ENCODE data around the gene TBC1D24.
A peak's percentile ranks its signal among the peaks of the same experiment; 100 is the strongest.
"Not testable (repeated sequence)": the region's sequence is repeated elsewhere in the genome, so short reads cannot be mapped to it uniquely, and the experiment has no call there.

The TBC1D24 gene

GRCh38 chr16:2429771-2430663 is 44.9 kb upstream of the TBC1D24 start:
- peak; percentile 47 for TF ChIP-seq CTCF (conservative IDR thresholded peaks at IDR 0.05)
- peak overlapping the region; percentile 72 for H3K27ac ChIP-seq

- H3K27ac ChIP-seq, result no peak overlapping the region
- no peak for TF ChIP-seq CTCF (conservative IDR thresholded peaks at IDR 0.05)
These were observed 42.6 kb upstream of the TBC1D24 start for GRCh38 chr16:2432286-2432685.

GRCh38 chr16:2432801-2433505 is 42.0 kb upstream of the TBC1D24 start:
- H3K27ac ChIP-seq, result no peak overlapping the region
- TF ChIP-seq CTCF (conservative IDR thresholded peaks at IDR 0.05), result no peak

GRCh38 chr16:2435236-2435635 is 39.7 kb upstream of the TBC1D24 start:
- H3K27ac ChIP-seq, result not testable (repeated sequence)

- TF ChIP-seq CTCF (conservative IDR thresholded peaks at IDR 0.05), result no peak
- no peak overlapping the region for H3K27ac ChIP-seq
These were observed 38.8 kb upstream of the TBC1D24 start for GRCh38 chr16:2436110-2436509.

GRCh38 chr16:2437032-2437790 is 37.7 kb upstream of the TBC1D24 start:
- TF ChIP-seq CTCF (conservative IDR thresholded peaks at IDR 0.05), result no peak
- no peak overlapping the region for H3K27ac ChIP-seq

GRCh38 chr16:2438121-2438520 is 36.8 kb upstream of the TBC1D24 start:
- no peak for TF ChIP-seq CTCF (conservative IDR thresholded peaks at IDR 0.05)
- H3K27ac ChIP-seq, result no peak overlapping the region
